Hepatocyte (in vitro differentiated cells): ENCODE results near the gene PPOX.

Source experiments
- EZH2 ChIP-seq: fragments of 200-600 bp; sonication (generic); IDR thresholded peaks from 2 replicates; pipeline ENCODE4 v1.6.1; 2016; ENCODE audit warnings: antibody characterized with exemption, mild to moderate bottlenecking, borderline replicate concordance
- EZH2phosphoT487 ChIP-seq: fragments of 200-600 bp; sonication (generic); IDR thresholded peaks from one replicate; pipeline ENCODE4 v1.6.1; 2018; ENCODE audit warnings: antibody characterized with exemption, mild to moderate bottlenecking, low read depth, moderate library complexity; ENCODE audit not compliant: unreplicated experiment, severe bottlenecking
- TF ChIP-seq, protein P1 (sequence below): fragments of 200-600 bp; sonication (generic); IDR thresholded peaks from 2 replicates; pipeline ENCODE4 v1.5.1; 2016; ENCODE audit warnings: antibody characterized with exemption, mild to moderate bottlenecking; ENCODE audit not compliant: poor library complexity

DNA sequence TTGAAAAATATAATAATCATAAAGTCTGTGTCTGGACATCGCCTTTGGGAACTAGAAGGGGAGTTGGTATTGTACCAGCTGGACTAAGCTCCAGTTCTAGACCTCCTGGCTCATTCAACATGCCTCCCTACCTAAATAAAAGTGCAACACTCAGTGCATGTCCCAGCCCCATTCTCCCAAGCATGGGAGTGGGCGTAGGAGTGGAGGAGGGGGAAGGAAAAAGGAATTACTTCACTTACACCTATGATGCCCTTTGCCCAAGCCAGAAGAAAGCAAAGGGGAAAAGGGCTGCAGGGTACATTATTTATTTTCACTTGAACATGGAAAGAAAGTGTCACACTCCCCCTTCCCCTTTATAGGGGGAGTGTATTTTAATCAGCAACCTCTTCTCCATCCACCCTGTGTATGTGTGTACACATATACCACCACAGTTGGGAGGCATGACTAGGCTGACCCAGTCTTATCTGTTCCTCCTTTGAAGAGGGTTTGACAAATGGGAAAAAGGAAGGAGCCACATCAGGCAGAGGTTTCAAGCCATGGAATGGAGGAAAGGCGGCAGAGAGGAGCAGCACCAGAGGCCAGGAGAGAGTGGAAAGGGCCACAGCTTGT lies 45.1 kb upstream of the PPOX start:
- TF ChIP-seq EZH2phosphoT487 (no peak), EZH2 (no peak)
- TF ChIP-seq, protein P1, sequence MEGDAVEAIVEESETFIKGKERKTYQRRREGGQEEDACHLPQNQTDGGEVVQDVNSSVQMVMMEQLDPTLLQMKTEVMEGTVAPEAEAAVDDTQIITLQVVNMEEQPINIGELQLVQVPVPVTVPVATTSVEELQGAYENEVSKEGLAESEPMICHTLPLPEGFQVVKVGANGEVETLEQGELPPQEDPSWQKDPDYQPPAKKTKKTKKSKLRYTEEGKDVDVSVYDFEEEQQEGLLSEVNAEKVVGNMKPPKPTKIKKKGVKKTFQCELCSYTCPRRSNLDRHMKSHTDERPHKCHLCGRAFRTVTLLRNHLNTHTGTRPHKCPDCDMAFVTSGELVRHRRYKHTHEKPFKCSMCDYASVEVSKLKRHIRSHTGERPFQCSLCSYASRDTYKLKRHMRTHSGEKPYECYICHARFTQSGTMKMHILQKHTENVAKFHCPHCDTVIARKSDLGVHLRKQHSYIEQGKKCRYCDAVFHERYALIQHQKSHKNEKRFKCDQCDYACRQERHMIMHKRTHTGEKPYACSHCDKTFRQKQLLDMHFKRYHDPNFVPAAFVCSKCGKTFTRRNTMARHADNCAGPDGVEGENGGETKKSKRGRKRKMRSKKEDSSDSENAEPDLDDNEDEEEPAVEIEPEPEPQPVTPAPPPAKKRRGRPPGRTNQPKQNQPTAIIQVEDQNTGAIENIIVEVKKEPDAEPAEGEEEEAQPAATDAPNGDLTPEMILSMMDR: no peak
